Testis (tissue), 3 donors: ENCODE results near the gene HK1. TPM values are rescaled to one million over a fixed set of nuclear protein-coding genes. Genes with fewer than 3 reads are reported as not detected.

Experiments
- DNase-seq: peaks from one replicate; pipeline ENCODE4 v3.0.0-alpha.2; 2019
- H3K27ac ChIP-seq, 2 donors: fragments of 200-600 bp; sonication (generic); one replicate each; pipeline ENCODE4 v1.5.1; 2019
- H3K27me3 ChIP-seq: fragments of 200-600 bp; sonication (generic); one replicate; pipeline ENCODE4 v1.5.1; 2019
- H3K36me3 ChIP-seq: fragments of 200-600 bp; sonication (generic); one replicate; pipeline ENCODE4 v1.5.1; 2017; ENCODE audit warnings: low read depth; ENCODE audit errors: missing control alignments
- H3K4me1 ChIP-seq: fragments of 200-600 bp; sonication (generic); one replicate; pipeline ENCODE4 v1.5.1; 2019
- H3K4me3 ChIP-seq, 2 donors: fragments of 200-600 bp; sonication (generic); one replicate each; pipeline ENCODE4 v1.5.1; 2017 to 2019
- H3K9me3 ChIP-seq: fragments of 200-600 bp; sonication (generic); one replicate; pipeline ENCODE4 v1.5.1; 2017
- CTCF ChIP-seq, 3 experiments: fragments of 450-650 bp in 2 of 3; fragments of 200-600 bp in 1 of 3; sonication (generic) in 1 of 3; IDR thresholded peaks; one replicate each; pipeline ENCODE4 v1.5.1; 2016 to 2019; ENCODE audit warnings: antibody characterized with exemption in 3 of 3, mild to moderate bottlenecking in 2 of 3, moderate library complexity in 1 of 3
- POLR2A ChIP-seq: fragments of 450-650 bp; IDR thresholded peaks from one replicate; pipeline ENCODE4 v1.6.1; 2017; ENCODE audit warnings: antibody characterized with exemption, mild to moderate bottlenecking, moderate library complexity
- WGBS, 2 donors: methylation state at CpG; one replicate each; pipeline ENCODE4 v1.1.5; 2018; 5-methylcytosine and 5-hydroxymethylcytosine counted together
- intact Hi-C: fragments of 100-400 bp; cut with DNase I; formaldehyde crosslinking; loops from one replicate; pipeline ENCODE4 v1.15.1; 2023; ENCODE audit warnings: low total_unique reads
- polyA plus RNA-seq: library from polyadenylated mRNA; stranded (reverse); fragments of 350-450 nt; fragmentation: Illumina TruSeq; extraction: RNeasy Lipid Tissue Mini Kit (QIAGEN cat#74804); gene quantifications from one replicate; pipeline ENCODE4 v1.2.3, GENCODE V29; 2014; ENCODE audit warnings: low read depth, low replicate concordance; ENCODE audit not compliant: insufficient read depth
- total RNA-seq, 2 donors: library from RNA; depleted of rRNA; stranded (reverse); fragments of >200 nt; gene quantifications; one replicate each; pipeline ENCODE4 v1.2.3, GENCODE V29; 2016

The HK1 gene
- total and polyA plus RNA-seq, 3 donors from 2014 or later = 62.3 to 179 (median 143) TPM

GRCh38 chr10:69404786-69405185 is 126.5 kb downstream of the HK1 start:
- Histone ChIP-seq H3K4me3 (no peak overlapping the region), H3K27me3 (no peaks in the 10 kb centered on the region), H3K4me1 (peaks cover 8% of the 10 kb centered on the region), H3K9me3 (no peaks in the 10 kb centered on the region), H3K36me3 (no peaks in the 10 kb centered on the region), H3K27ac (no peak overlapping the region)
- WGBS, 2 donors = 78 to 97% methylated on average over 5 to 10 of the region's 10 CpGs
- TF ChIP-seq CTCF (IDR thresholded peaks at IDR 0.05) (no peak), POLR2A (no peak)
- no peak for DNase-seq
- intact Hi-C loops = no loop called here

- no peaks in the 10 kb centered on the region for H3K9me3 ChIP-seq
- no peaks in the 10 kb centered on the region for H3K27me3 ChIP-seq
- no peak for DNase-seq
- 68 to 70% methylated on average over 4 of the region's 4 CpGs for WGBS, 2 donors
- no peak for TF ChIP-seq CTCF (IDR thresholded peaks at IDR 0.05)
- no peak for TF ChIP-seq POLR2A
- no peak overlapping the region for H3K4me3 ChIP-seq
- H3K36me3 ChIP-seq = no peaks in the 10 kb centered on the region
- H3K4me1 ChIP-seq = peaks cover 8% of the 10 kb centered on the region
- peak overlapping the region in 1 of 2 donors; percentile 16 for H3K27ac ChIP-seq
- intact Hi-C loops = no loop called here
These were observed 126.9 kb downstream of the HK1 start for GRCh38 chr10:69405221-69405620.

GRCh38 chr10:69406302-69406811 is 128.1 kb downstream of the HK1 start:
- TF ChIP-seq POLR2A = no peak
- TF ChIP-seq CTCF (IDR thresholded peaks at IDR 0.05) = no peak
- Histone ChIP-seq H3K4me1 (peaks cover 8% of the 10 kb centered on the region), H3K27ac (peak overlapping the region in 1 of 2 donors; percentile 64), H3K4me3 (no peak overlapping the region), H3K9me3 (no peaks in the 10 kb centered on the region), H3K36me3 (no peaks in the 10 kb centered on the region), H3K27me3 (no peaks in the 10 kb centered on the region)
- intact Hi-C loops = no loop called here
- WGBS, 2 donors = 43 to 52% methylated on average over 5 of the region's 5 CpGs
- DNase-seq = no peak

- H3K4me3 ChIP-seq = no peak overlapping the region
- TF ChIP-seq POLR2A (no peak), CTCF (IDR thresholded peaks at IDR 0.05) (no peak)
- WGBS, 2 donors = 73 to 75% methylated on average over 6 of the region's 6 CpGs
- no peaks in the 10 kb centered on the region for H3K27me3 ChIP-seq
- peaks cover 8% of the 10 kb centered on the region for H3K4me1 ChIP-seq
- H3K27ac ChIP-seq = peak overlapping the region in 1 of 2 donors; percentile 64
- intact Hi-C loops = no loop called here
- no peak for DNase-seq
- H3K36me3 ChIP-seq = no peaks in the 10 kb centered on the region
- no peaks in the 10 kb centered on the region for H3K9me3 ChIP-seq
These were observed 128.7 kb downstream of the HK1 start for GRCh38 chr10:69406816-69407580.
